EL (cell line): ENCODE measurements around the gene ZNF891.

Source experiments
- DNase-seq: peaks from one replicate; pipeline ENCODE4 v3.0.0-alpha.2; 2016

Gene ZNF891

GRCh38 chr12:133058203-133059113 lies 71.6 kb downstream of the ZNF891 start:
- no peak for DNase-seq

GRCh38 chr12:133057446-133057845 lies 72.6 kb downstream of the ZNF891 start:
- no peak for DNase-seq
